MM.1S (cell line): ENCODE measurements around the gene RPUSD4.

Source experiments
- DNase-seq: peaks from one replicate; pipeline ENCODE4 v3.0.0-alpha.2; 2015
- H2AFZ ChIP-seq: fragments of 300-600 bp; sonication (generic); 2 replicates; pipeline ENCODE4 v1.6.0; 2016; ENCODE audit warnings: antibody characterized with exemption, low read length
- H3F3A ChIP-seq: fragments of 300-600 bp; sonication (generic); 2 replicates; pipeline ENCODE4 v1.6.1; 2016; ENCODE audit warnings: mild to moderate bottlenecking, antibody characterized with exemption, low read length, moderate library complexity, mixed read lengths; ENCODE audit not compliant: insufficient read depth
- H3K27ac ChIP-seq: fragments of 300-600 bp; sonication (generic); 2 replicates; pipeline ENCODE4 v1.5.1; 2016; ENCODE audit warnings: mild to moderate bottlenecking, low read length
- H3K27me3 ChIP-seq: fragments of 300-600 bp; sonication (generic); replicated peaks from 2 replicates; pipeline ENCODE4 v1.6.0; 2016; ENCODE audit warnings: low read length; ENCODE audit not compliant: insufficient read depth
- H3K36me3 ChIP-seq: fragments of 300-600 bp; sonication (generic); replicated peaks from 2 replicates; pipeline ENCODE4 v1.6.1; 2016; ENCODE audit warnings: mild to moderate bottlenecking, low read length, mixed read lengths; ENCODE audit not compliant: insufficient read depth
- H3K4me1 ChIP-seq: fragments of 300-600 bp; sonication (generic); 2 replicates; pipeline ENCODE4 v1.6.1; 2016; ENCODE audit warnings: low read length, mixed read lengths
- H3K4me2 ChIP-seq: fragments of 300-600 bp; sonication (generic); 2 replicates; pipeline ENCODE4 v1.6.0; 2016; ENCODE audit warnings: low read depth, low read length
- H3K4me3 ChIP-seq: fragments of 300-600 bp; sonication (generic); 2 replicates; pipeline ENCODE4 v1.5.1; 2016; ENCODE audit warnings: low read length, mixed read lengths
- H3K79me2 ChIP-seq: fragments of 300-600 bp; sonication (generic); 2 replicates; pipeline ENCODE4 v1.6.1; 2016; ENCODE audit warnings: mixed run types, low read length, mixed read lengths
- H3K9ac ChIP-seq: fragments of 300-600 bp; sonication (generic); 2 replicates; pipeline ENCODE4 v1.6.1; 2016; ENCODE audit warnings: low read length, mixed read lengths
- H3K9me2 ChIP-seq: fragments of 300-600 bp; sonication (generic); replicated peaks from 2 replicates; pipeline ENCODE4 v1.6.1; 2016; ENCODE audit warnings: mild to moderate bottlenecking, low read length, mixed read lengths; ENCODE audit not compliant: insufficient read depth
- H3K9me3 ChIP-seq: fragments of 300-600 bp; sonication (generic); replicated peaks from 2 replicates; pipeline ENCODE4 v1.6.1; 2016; ENCODE audit warnings: mild to moderate bottlenecking, low read length, mixed read lengths; ENCODE audit not compliant: insufficient read depth
- H4K20me1 ChIP-seq: fragments of 300-600 bp; sonication (generic); 2 replicates; pipeline ENCODE4 v1.6.1; 2016; ENCODE audit warnings: mild to moderate bottlenecking, low read length, moderate library complexity, mixed read lengths; ENCODE audit not compliant: insufficient read depth
- EZH2 ChIP-seq: fragments of 300-600 bp; sonication (generic); optimal IDR thresholded peaks from 2 replicates; pipeline ENCODE3; 2017; ENCODE audit warnings: low read depth, mild to moderate bottlenecking, antibody characterized with exemption, low read length, mixed read lengths
- EZH2phosphoT487 ChIP-seq: fragments of 300-600 bp; sonication (generic); IDR thresholded peaks from 2 replicates; pipeline ENCODE4 v1.6.1; 2018; ENCODE audit warnings: antibody characterized with exemption, low read length
- TF ChIP-seq, protein P1 (sequence below): fragments of 300-600 bp; sonication (generic); IDR thresholded peaks from 2 replicates; pipeline ENCODE4 v1.5.1; 2016; ENCODE audit warnings: antibody characterized with exemption, low read length, mixed read lengths

The RPUSD4 gene

DNA sequence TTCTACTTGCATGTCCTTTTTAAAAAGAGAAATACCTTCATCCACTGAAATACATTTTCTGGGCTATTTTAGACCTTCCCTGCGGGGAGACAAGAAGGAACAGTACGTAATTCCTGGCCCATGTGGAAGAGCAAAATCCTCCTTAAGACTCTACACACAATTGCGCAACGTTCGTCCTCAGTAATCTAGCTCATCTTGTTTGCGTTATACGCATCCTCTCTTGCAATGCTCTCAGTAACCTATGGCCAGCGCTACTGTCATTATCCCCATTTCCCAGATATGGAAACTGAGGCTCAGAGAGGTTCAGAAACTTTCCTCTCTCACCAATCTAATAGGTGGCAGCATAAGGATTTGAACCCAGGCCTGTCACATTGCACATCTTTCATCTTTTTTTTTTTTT is 54.6 kb downstream of the RPUSD4 start:
- Histone ChIP-seq H3K4me1 (no peaks in the 10 kb centered on the region), H3K9me2 (no peaks in the 10 kb centered on the region), H4K20me1 (no peaks in the 10 kb centered on the region), H3F3A (no peaks in the 10 kb centered on the region), H3K9me3 (no peaks in the 10 kb centered on the region), H3K27me3 (no peaks in the 10 kb centered on the region), H3K79me2 (no peaks in the 10 kb centered on the region), H3K4me3 (no peak overlapping the region), H3K27ac (no peak overlapping the region), H3K4me2 (no peak overlapping the region), H3K9ac (no peak overlapping the region), H2AFZ (no peak overlapping the region), H3K36me3 (no peaks in the 10 kb centered on the region)
- DNase-seq: no peak
- TF ChIP-seq, protein P1, sequence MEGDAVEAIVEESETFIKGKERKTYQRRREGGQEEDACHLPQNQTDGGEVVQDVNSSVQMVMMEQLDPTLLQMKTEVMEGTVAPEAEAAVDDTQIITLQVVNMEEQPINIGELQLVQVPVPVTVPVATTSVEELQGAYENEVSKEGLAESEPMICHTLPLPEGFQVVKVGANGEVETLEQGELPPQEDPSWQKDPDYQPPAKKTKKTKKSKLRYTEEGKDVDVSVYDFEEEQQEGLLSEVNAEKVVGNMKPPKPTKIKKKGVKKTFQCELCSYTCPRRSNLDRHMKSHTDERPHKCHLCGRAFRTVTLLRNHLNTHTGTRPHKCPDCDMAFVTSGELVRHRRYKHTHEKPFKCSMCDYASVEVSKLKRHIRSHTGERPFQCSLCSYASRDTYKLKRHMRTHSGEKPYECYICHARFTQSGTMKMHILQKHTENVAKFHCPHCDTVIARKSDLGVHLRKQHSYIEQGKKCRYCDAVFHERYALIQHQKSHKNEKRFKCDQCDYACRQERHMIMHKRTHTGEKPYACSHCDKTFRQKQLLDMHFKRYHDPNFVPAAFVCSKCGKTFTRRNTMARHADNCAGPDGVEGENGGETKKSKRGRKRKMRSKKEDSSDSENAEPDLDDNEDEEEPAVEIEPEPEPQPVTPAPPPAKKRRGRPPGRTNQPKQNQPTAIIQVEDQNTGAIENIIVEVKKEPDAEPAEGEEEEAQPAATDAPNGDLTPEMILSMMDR: no peak
- TF ChIP-seq EZH2 (no peak), EZH2phosphoT487 (no peak)

DNA sequence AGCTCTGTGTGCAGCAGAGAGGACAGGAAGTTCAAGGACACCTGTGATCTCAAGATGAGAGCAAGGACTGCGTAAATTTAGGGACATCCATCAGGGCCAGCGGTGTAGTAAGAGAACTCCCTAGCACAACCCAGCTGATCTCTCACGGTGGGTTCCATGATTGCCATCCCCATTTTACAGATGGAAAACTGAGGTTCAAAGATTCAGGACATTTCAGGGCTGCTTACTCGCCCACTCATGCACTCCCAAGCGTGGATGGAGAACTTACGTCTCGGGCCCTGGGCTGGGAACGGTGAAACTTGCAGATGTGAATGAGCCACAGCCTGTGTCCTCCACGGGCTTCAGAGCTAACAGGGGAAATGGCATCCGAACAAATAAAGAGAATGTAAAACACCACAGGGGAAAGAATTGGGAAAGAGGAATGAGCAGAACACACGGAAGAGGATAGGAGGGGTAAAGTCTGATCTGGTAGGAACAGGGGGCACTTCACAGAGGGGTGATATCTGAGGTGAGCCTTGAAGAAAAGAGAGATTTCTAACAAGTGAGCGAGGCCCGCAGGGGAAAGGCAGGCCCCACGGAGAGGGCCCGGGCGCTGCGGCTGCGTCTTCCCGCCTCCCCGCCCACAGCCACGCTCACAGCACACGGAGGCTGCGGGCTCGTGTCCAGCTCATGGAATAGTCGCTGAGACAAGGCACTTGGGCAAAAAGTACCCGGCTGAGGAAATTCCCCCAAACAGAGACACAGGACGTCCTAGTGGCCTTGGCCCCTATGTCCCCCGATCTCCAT is 55.9 kb downstream of the RPUSD4 start:
- H3K4me3 ChIP-seq: no peak overlapping the region
- TF ChIP-seq EZH2phosphoT487 (no peak), EZH2 (no peak)
- TF ChIP-seq, protein P1: no peak
- H2AFZ ChIP-seq: no peak overlapping the region
- no peak overlapping the region for H3K9ac ChIP-seq
- no peaks in the 10 kb centered on the region for H3K9me3 ChIP-seq
- H3K36me3 ChIP-seq: no peaks in the 10 kb centered on the region
- no peaks in the 10 kb centered on the region for H3K9me2 ChIP-seq
- no peaks in the 10 kb centered on the region for H3K27me3 ChIP-seq
- no peaks in the 10 kb centered on the region for H3F3A ChIP-seq
- no peaks in the 10 kb centered on the region for H4K20me1 ChIP-seq
- H3K79me2 ChIP-seq: no peaks in the 10 kb centered on the region
- no peak for DNase-seq
- H3K4me2 ChIP-seq: no peak overlapping the region
- no peak overlapping the region for H3K27ac ChIP-seq
- no peaks in the 10 kb centered on the region for H3K4me1 ChIP-seq

DNA sequence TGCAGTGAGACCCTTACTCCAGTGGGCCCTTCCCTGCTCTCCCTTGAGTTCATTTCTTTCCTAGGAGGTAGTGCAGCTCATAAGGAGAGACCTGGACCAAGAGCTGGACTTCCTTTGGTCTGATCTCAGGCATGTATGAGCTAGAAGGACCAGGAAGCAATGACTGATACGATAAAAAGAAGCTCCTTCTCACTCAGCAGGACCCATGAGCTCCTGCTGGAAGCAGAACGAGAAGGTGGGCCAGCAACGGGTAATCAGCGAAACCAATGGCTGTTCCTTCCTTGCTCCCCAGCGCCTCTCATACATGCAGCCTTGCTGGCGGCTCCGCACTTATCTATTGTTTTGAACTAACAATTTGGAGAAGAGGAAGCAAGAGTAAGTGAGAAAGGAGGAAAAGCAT is 56.8 kb downstream of the RPUSD4 start:
- H3K4me2 ChIP-seq: no peak overlapping the region
- H3K9me3 ChIP-seq: no peaks in the 10 kb centered on the region
- H3K36me3 ChIP-seq: no peaks in the 10 kb centered on the region
- H3K27ac ChIP-seq: no peak overlapping the region
- no peaks in the 10 kb centered on the region for H3K4me1 ChIP-seq
- no peak overlapping the region for H3K9ac ChIP-seq
- DNase-seq: no peak
- no peak overlapping the region for H2AFZ ChIP-seq
- H3K79me2 ChIP-seq: no peaks in the 10 kb centered on the region
- no peaks in the 10 kb centered on the region for H3K27me3 ChIP-seq
- no peaks in the 10 kb centered on the region for H3K9me2 ChIP-seq
- H4K20me1 ChIP-seq: no peaks in the 10 kb centered on the region
- H3F3A ChIP-seq: no peaks in the 10 kb centered on the region
- no peak for TF ChIP-seq EZH2
- TF ChIP-seq EZH2phosphoT487: no peak
- TF ChIP-seq, protein P1: no peak
- no peak overlapping the region for H3K4me3 ChIP-seq
